ENCODE data around the gene DLGAP1.

DNA sequence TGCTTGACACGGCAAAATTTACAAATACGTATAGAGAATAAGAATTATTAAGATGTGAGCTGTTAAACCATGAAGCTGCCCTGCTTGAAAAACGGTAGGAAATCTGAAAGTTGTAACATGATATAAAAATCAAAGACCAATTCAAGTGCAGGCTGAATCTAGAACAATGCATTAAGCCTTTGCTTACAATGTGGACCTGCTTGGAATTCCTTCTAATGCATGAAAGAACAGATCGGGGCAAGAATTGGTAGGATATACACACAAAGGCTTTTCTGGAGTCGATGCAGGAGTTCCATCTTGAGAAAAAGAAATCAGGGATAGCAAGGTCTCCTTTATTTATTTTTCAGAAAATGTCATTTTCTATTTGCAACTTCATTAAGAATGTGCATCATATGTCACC is 136.8 kb downstream of the DLGAP1 start:
- no peak for TF ChIP-seq POLR2AphosphoS5 (IDR thresholded peaks at IDR 0.05; ENCODE audit: low read depth)
- TF ChIP-seq, protein P1, sequence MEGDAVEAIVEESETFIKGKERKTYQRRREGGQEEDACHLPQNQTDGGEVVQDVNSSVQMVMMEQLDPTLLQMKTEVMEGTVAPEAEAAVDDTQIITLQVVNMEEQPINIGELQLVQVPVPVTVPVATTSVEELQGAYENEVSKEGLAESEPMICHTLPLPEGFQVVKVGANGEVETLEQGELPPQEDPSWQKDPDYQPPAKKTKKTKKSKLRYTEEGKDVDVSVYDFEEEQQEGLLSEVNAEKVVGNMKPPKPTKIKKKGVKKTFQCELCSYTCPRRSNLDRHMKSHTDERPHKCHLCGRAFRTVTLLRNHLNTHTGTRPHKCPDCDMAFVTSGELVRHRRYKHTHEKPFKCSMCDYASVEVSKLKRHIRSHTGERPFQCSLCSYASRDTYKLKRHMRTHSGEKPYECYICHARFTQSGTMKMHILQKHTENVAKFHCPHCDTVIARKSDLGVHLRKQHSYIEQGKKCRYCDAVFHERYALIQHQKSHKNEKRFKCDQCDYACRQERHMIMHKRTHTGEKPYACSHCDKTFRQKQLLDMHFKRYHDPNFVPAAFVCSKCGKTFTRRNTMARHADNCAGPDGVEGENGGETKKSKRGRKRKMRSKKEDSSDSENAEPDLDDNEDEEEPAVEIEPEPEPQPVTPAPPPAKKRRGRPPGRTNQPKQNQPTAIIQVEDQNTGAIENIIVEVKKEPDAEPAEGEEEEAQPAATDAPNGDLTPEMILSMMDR (IDR thresholded peaks at IDR 0.05; ENCODE audit: insufficient read depth, low read length), result no peak

Measured in HL-60 (cell line).